ENCODE data around the gene GPR55. TPM values are rescaled to one million over a fixed set of nuclear protein-coding genes. Genes with fewer than 3 reads are reported as not detected.
A peak's percentile ranks its signal among the peaks of the same experiment; 100 is the strongest.

Gene GPR55
- total RNA-seq, 2 experiments from 2014 or later, result 3.6 to 4.0 TPM

DNA sequence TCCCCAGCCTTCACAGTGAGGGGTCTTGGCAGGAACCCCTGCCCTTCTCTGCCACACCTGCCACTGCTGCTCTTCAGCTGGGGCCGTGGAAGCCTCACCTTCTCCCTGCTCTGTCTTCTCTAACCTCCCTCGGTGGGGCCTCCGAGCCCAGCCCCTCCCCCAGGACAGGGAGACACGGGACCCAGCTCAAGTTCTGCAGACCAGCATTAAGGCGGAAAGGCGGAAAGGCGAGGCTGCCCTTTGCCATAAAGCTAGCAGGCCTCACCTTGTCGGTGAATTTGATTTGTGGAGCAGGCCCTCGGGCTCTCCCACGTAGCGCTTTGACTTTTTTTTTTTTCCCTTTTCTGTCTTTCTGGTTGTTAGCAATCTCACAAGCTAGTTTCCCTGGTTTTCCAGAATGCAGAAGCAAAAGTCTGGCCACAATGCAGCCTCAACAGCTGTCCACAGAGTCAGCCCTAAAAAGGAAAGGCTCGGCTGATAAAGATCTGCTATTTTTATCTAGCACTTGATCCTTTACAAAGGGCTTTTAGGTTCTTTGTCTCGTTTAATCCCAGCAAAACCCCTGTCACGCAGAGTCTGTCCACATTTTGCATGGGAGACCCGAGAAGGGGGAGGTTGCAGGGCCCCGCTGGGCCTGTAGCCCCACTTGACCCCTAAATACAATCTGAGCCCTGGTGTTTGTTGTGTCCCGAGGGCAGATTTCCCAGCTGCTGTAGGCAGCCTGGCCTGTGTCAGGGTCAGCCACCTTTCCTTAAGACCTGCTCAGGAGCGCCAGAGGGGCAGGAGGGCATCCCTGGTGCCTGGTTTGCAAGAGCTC, 54.3 kb downstream of the GPR55 start:
- Mint-ChIP-seq H3K4me1 (peaks cover 46% of the 10 kb centered on the region), H3K27me3 (no peaks in the 10 kb centered on the region), H3K4me3 (no peak overlapping the region), H3K9me3 (ENCODE audit: low read depth) (no peaks in the 10 kb centered on the region), H3K27ac (no peak overlapping the region), H3K36me3 (ENCODE audit: low read depth) (no peaks in the 10 kb centered on the region)
- DNase-seq (no peak), ATAC-seq (no peak)
- intact Hi-C loops (cut with DNase I, micrococcal nuclease), result no loop called here
- CTCF ChIA-PET, result interaction anchor here (0.6 to 0.9 kb wide), 2 partner anchors 117 to 126 kb away, joined by 3 to 4 read pairs; no protein-coding TSS in a partner anchor
- POLR2A ChIA-PET, result interaction anchor here (0.6 kb wide), 1 partner anchor 96 kb away, joined by 4 read pairs; no protein-coding TSS in a partner anchor

DNA sequence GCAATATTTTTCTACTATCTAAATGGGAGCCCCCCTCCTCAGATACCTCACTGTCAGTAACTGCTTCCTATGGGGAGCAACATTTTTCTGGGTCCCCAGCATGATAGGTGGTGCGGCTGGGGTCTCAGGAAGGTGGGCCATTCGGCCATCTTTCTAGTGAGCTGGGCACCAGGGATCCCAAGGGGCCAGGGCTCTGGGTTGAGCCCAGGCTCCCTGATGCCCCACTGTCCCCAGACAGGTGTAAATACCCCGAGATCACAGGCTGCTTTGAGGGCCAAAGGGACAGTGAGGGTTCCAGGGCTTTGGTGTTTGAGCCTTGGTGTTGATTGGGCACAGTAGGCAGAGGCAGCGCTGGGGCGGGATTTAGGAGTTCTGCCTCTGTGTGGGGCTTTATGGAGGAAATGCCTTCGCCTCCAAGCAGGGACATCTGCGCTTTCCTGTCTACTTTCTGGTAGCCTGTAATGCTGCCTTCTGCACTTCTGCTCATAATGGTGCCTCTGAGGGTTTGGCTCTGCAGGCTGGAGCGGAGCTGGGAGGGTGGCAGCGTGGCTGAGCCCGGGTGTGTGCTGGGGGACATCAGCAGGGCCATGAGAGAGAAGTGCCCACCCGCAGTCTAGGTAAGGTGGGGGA, 55.0 kb downstream of the GPR55 start:
- DNase-seq (no peak), ATAC-seq (no peak)
- intact Hi-C loops (cut with DNase I, micrococcal nuclease), result no loop called here
- no peak overlapping the region for H3K4me3 Mint-ChIP-seq
- H3K27ac Mint-ChIP-seq, result no peak overlapping the region
- CTCF ChIA-PET, result interaction anchor here (0.9 kb wide), 1 partner anchor 117 kb away, joined by 3 read pairs; no protein-coding TSS in a partner anchor
- POLR2A ChIA-PET, result no interaction called here
- H3K4me1 Mint-ChIP-seq, result peaks cover 50% of the 10 kb centered on the region
- H3K27me3 Mint-ChIP-seq, result no peaks in the 10 kb centered on the region
- H3K36me3 Mint-ChIP-seq (ENCODE audit: low read depth), result no peaks in the 10 kb centered on the region
- H3K9me3 Mint-ChIP-seq (ENCODE audit: low read depth), result no peaks in the 10 kb centered on the region

DNA sequence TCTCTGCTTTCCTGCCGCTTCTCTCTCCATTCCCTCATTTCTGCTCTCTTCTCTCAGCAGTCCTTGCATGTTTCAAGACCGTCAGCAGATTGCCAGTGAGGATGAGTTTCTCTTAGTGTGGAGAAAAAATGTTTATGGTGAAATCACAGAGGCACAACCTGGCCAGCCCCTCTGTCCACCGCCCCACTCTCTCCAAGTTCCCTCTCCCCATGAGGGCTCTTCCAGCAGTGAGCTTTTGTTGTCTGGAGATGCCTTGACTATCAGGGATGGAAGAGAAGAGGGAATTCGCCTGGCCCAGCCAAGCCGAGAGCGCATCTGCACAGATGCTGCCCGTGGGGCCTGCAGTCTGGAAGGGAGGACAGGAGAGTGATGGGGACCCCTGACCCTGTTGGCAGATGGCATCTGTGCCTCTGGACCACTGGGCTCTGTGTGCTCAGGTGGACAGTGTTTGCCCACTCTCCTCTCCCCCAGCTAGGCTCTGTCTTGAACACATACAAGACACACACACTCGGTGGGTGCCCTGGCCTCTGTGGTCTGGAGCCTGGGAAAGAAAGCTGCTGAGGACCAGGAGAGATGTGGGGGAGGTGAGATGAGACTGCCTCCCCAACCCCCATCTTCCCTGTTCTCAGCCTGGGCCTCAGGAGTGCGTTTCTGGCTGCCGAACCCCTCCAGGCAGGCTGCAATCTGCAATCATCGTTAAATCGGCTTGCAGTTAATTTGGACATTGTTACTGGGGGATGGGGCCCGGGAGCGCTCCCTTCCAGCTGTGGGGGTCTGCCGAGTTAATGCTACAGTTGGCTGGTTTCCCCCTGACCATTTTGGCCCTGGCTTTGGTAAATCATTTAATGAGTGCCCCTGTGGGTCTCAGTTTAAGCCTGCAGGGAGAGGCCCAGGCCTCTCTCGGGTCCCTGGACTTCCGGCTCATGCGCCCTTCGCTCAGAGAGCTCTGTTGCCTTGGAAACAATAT, 55.8 kb downstream of the GPR55 start:
- ChIA-PET CTCF (interaction anchor here (0.5 kb wide), 1 partner anchor 16 kb away, joined by 3 read pairs; no protein-coding TSS in a partner anchor), POLR2A (no interaction called here)
- Mint-ChIP-seq H3K27me3 (peaks cover 2% of the 10 kb centered on the region), H3K27ac (no peak overlapping the region), H3K36me3 (ENCODE audit: low read depth) (no peaks in the 10 kb centered on the region), H3K9me3 (ENCODE audit: low read depth) (no peaks in the 10 kb centered on the region), H3K4me1 (peaks cover 50% of the 10 kb centered on the region), H3K4me3 (no peak overlapping the region)
- intact Hi-C loops (cut with DNase I, micrococcal nuclease), result no loop called here
- DNase-seq, result no peak
- ATAC-seq, result no peak

DNA sequence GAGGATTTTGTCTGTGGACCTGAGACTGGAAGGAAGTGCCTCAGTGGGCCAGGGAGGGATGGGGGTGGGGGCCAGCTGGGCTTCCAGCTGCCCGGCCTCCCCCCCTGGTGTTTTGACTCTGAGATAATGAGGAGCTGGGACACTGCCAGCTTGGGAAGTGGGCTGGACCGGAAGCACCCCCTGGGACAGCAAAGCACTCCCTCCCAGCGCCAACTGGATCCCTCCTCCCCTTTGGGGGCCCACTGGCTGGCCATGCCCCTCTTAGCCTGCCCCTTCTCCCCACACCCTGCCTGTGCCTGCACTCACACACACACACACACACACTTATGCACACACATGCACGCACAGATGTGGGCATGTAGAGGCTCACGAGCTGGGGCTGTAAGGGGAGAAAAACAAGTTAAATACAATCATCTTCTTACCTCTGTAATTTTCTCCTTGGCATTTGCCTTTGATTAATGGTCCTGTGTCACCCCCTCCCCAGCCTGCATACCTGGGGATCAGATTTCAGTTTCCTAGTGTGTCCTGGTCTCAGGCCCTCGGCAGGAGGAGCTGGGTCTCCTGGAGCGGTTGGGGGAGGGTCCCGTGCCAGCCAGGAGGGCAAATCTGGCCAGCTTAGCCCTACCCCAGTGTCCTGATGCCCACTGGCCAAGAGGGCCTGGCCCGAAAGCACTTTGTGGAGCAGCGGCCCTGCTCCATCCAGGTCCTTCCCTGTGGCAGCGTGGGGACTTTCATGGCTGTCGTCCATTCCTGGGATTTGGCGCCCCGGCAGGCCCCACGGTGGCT, 56.7 kb downstream of the GPR55 start:
- intact Hi-C loops (cut with DNase I, micrococcal nuclease), result no loop called here
- Mint-ChIP-seq H3K27ac (no peak overlapping the region), H3K27me3 (peaks cover 4% of the 10 kb centered on the region), H3K4me1 (peaks cover 46% of the 10 kb centered on the region), H3K9me3 (ENCODE audit: low read depth) (no peaks in the 10 kb centered on the region), H3K36me3 (ENCODE audit: low read depth) (no peaks in the 10 kb centered on the region), H3K4me3 (no peak overlapping the region)
- ATAC-seq (no peak), DNase-seq (no peak)
- CTCF ChIA-PET, result interaction anchor here (0.5 to 1.3 kb wide), 3 partner anchors 17 to 160 kb away, joined by 3 to 5 read pairs (median 3); no protein-coding TSS in a partner anchor
- POLR2A ChIA-PET, result interaction anchor here (1.2 kb wide), 1 partner anchor 10 kb away, joined by 5 read pairs; no protein-coding TSS in a partner anchor

DNA sequence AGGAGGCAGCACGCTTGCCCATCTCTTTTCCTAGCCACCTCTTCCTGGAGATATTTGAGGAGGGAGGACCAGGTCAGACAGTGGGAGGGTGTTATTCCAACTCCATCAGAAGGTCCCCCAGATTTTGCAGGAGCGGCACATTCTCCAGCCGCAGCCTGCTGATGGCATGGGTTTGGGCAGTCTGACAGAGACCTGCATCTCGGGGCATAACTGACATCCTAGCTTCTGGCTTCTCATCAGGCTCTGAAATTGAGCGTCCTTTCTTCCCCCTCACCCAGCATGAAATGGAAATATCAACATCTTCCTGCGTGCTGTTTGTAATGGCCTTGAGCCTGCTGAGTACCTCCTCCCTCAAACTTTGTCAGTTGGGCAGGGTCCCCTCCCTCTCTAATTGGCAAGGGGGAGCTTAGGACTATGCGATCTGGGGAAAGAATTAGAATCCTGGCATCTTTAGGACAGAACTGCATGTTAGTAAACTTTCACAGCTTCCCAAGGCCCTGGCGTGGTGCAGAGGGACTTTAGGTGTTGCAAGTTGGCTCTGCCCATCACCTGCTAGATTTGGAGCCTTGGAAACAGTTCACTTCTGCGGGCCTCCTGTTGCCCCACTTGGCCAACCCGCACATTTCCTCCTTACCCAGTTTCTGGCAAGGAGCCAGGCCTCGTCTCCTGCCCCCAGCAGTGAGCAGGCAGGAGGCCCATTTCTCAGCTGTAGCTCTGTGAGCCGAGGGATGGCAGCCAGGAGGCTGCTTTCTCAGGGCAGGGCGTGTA, 58.1 kb downstream of the GPR55 start:
- ChIA-PET CTCF (interaction anchor here (0.5 to 1.5 kb wide), 17 partner anchors 9 to 258 kb away, joined by 3 to 5 read pairs (median 3); partner anchors contain the start of gene HTR2B), POLR2A (interaction anchor here (0.6 to 1.2 kb wide), 2 partner anchors 12 to 184 kb away, joined by 4 to 5 read pairs; no protein-coding TSS in a partner anchor)
- Mint-ChIP-seq H3K9me3 (ENCODE audit: low read depth) (no peaks in the 10 kb centered on the region), H3K36me3 (ENCODE audit: low read depth) (no peaks in the 10 kb centered on the region), H3K4me1 (peaks cover 47% of the 10 kb centered on the region), H3K4me3 (peak overlapping the region; percentile 52), H3K27me3 (peaks cover 4% of the 10 kb centered on the region), H3K27ac (peak overlapping the region; percentile 13)
- intact Hi-C loops (cut with DNase I, micrococcal nuclease), result loop anchor here in 1 of 2 experiments (2.0 kb wide), 1 partner anchor 38 kb away; no protein-coding TSS in a partner anchor
- DNase-seq (peak; percentile 74), ATAC-seq (peak; percentile 28)

DNA sequence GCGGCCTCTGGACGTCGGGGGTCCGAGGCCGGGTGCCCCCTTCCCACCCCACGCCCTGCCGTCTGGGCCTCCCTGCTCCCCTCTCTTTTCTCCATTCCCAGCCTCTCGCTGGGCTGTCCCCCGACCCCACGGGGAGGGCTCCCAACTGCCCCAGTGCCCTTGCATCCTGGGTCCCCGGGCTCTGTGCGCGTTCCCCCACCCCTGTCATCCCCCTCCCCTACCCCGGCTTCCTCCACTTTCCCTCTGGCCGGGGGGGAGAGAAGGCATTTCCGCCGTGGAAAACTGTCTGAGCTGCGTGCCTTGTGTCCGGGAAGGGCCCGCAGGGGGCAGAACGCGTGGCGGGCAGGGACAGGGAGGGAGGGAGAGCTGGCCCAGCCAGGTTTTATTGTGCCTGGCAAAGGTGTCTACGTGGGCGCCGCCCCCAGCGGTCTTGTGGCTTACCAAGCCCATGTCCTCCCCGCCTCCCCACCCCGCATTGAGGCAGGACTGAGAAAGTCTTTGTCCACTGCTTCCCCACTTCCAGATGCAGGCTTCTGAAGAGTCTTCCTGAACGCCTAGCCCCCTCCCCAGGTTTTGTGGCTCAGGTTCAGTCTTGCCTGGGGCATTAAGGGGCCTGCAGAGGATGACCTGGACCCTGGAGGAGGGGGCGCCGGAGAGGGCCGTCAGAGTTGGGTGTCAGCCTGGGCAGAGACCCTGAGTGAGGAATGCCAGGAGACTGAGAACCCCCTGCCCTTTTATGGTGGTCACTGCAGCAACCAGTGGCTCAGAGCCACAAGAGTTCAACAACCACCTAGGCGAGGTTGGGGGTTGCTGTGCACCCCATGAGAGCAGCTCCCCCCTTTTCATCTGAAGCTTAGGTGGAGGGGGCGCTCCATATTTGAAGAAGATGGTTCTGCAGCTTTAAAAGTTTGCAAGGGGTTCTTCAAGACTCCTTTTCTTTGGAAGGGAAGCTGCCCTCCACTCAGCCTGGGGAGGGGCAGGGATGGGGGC, 59.0 kb downstream of the GPR55 start:
- POLR2A ChIA-PET, result no interaction called here
- H3K4me3 Mint-ChIP-seq, result peak overlapping the region; percentile 84
- ATAC-seq (no peak), DNase-seq (peak; percentile 45)
- intact Hi-C loops (cut with DNase I, micrococcal nuclease), result loop anchor here (2.0 kb wide), 2 partner anchors 39 to 59 kb away; partner anchors contain the start of gene GPR55 (in 1 of the 2)
- peaks cover 55% of the 10 kb centered on the region for H3K4me1 Mint-ChIP-seq
- H3K27ac Mint-ChIP-seq, result no peak overlapping the region
- CTCF ChIA-PET, result interaction anchor here (0.5 to 1.5 kb wide), 13 partner anchors 8 to 259 kb away, joined by 3 to 5 read pairs (median 3); partner anchors contain the start of gene HTR2B
- no peaks in the 10 kb centered on the region for H3K36me3 Mint-ChIP-seq (ENCODE audit: low read depth)
- peaks cover 4% of the 10 kb centered on the region for H3K27me3 Mint-ChIP-seq
- H3K9me3 Mint-ChIP-seq (ENCODE audit: low read depth), result no peaks in the 10 kb centered on the region

DNA sequence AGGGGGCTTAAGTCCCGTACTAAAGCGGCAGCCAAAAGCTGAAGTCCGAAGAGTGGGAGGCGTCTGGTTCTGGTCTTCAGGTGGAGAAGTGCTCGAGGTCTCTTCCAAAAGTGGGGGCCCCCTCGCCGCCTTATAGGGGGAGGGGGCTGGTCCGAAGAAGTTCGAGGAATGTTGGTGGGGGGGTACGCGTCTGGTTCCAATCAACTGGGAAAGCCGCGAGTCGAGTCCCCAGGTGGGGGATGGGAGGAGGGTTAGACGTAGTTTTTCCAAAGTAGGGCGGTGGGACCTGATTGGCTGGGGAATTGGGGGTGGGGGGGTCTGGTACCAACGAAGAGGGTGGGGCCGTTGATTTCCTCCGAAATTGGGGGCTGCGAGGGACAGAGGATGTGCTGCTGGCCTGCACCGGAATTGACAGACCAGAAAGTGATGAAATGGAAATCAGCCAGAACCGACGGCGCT, 59.7 kb downstream of the GPR55 start:
- H3K9me3 Mint-ChIP-seq (ENCODE audit: low read depth), result no peaks in the 10 kb centered on the region
- H3K4me1 Mint-ChIP-seq, result peaks cover 53% of the 10 kb centered on the region
- ChIA-PET POLR2A (interaction anchor here (1.1 kb wide), 1 partner anchor 63 kb away, joined by 3 read pairs; no protein-coding TSS in a partner anchor), CTCF (interaction anchor here (0.6 to 1.5 kb wide), 5 partner anchors 12 to 248 kb away, joined by 3 to 8 read pairs (median 3); no protein-coding TSS in a partner anchor)
- H3K4me3 Mint-ChIP-seq, result peak overlapping the region; percentile 84
- peaks cover 4% of the 10 kb centered on the region for H3K27me3 Mint-ChIP-seq
- intact Hi-C loops (cut with DNase I, micrococcal nuclease), result loop anchor here in 1 of 2 experiments (2.0 kb wide), 2 partner anchors 39 to 59 kb away; partner anchors contain the start of gene GPR55
- peak overlapping the region; percentile 74 for H3K27ac Mint-ChIP-seq
- DNase-seq (no peak), ATAC-seq (no peak)
- no peaks in the 10 kb centered on the region for H3K36me3 Mint-ChIP-seq (ENCODE audit: low read depth)

DNA sequence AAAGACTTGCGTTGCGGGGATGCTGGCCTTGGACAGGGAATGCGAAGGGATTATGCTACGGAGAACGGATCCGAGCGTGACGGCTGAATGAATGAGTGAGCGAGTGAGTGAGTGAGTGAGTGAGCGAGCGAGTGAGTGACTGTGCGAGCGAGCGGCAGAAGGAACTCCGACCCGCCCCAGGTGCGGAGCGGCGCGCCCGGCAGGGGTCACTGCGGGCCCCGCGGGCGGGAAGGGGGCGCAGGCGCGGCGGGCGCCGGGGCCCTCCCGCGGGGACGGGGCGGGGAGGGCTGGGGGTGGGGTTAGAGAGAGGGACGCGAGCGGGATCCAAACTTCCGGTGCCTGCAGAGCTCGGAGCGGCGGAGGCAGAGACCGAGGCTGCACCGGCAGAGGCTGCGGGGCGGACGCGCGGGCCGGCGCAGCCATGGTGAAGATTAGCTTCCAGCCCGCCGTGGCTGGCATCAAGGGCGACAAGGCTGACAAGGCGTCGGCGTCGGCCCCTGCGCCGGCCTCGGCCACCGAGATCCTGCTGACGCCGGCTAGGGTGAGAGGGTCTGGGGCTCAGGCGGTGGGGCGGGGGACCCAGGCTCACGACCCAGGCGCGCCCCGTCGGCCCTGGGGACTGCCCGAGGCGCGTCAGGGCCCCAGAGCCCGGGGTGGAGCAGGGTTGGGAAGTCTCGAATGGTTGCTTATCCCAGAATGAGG, 60.3 kb downstream of the GPR55 start, which contains the start of gene ITM2C:
TSS of gene ITM2C (plus strand) at position 338 of the 702 bp plus-strand sequence. CDS start at position 422, 84 bp downstream.
- peaks cover 50% of the 10 kb centered on the region for H3K4me1 Mint-ChIP-seq
- peak within 1 kb of the TSS; percentile 82 for H3K27ac Mint-ChIP-seq
- DNase-seq (peak; percentile 89), ATAC-seq (peak; percentile 86)
- ChIA-PET CTCF (interaction anchor here (0.6 to 1.5 kb wide), 8 partner anchors 10 to 248 kb away, joined by 3 to 8 read pairs (median 4); no protein-coding TSS in a partner anchor), POLR2A (interaction anchor here (1.1 kb wide), 1 partner anchor 63 kb away, joined by 3 read pairs; no protein-coding TSS in a partner anchor)
- intact Hi-C loops (cut with DNase I, micrococcal nuclease), result loop anchor here in 1 of 2 experiments (1.0 to 2.0 kb wide), 4 partner anchors 16 to 192 kb away; partner anchors contain the start of genes GPR55 and PSMD1
- peaks cover 5% of the 10 kb centered on the region for H3K27me3 Mint-ChIP-seq
- peak within 1 kb of the TSS; percentile 84 for H3K4me3 Mint-ChIP-seq
- H3K36me3 Mint-ChIP-seq (ENCODE audit: low read depth), result no peaks in the 10 kb centered on the region
- no peaks in the 10 kb centered on the region for H3K9me3 Mint-ChIP-seq (ENCODE audit: low read depth)

Data from activated CD4-positive, alpha-beta T cell treated with anti-CD3 and anti-CD28 coated beads for 36 hours (primary cell).